ENCODE results near the gene LRFN2. TPM values are rescaled to one million over a fixed set of nuclear protein-coding genes. Genes with fewer than 3 reads are reported as not detected.

Gene LRFN2
- total and polyA plus RNA-seq, 2 experiments from 2014 or later, result 0.29 to 2.5 TPM

GRCh38 chr6:40432982-40433381, 154.2 kb downstream of the LRFN2 start:
- DNase-seq (ENCODE audit: low spot score) (no peak), ATAC-seq (no peak)
- no peak overlapping the region for H3K27ac ChIP-seq (ENCODE audit: low read depth)
- no peaks in the 10 kb centered on the region for H4K20me1 ChIP-seq (replicated peaks; ENCODE audit: insufficient read depth)
- H3K9me3 Mint-ChIP-seq, result peaks cover 17% of the 10 kb centered on the region
- H3K9me2 ChIP-seq (ENCODE audit: insufficient read depth), result 0 out of 2 replicates have a peak, but pooled peaks cover 3% of the 10 kb centered on the region
- no peaks in the 10 kb centered on the region for H3F3A ChIP-seq (replicated peaks; ENCODE audit: low read depth)
- H2AFZ ChIP-seq, result no peak overlapping the region
- H3K4me1 ChIP-seq (ENCODE audit: insufficient read depth), result no peaks in the 10 kb centered on the region
- H3K27ac Mint-ChIP-seq, result no peak overlapping the region
- no peaks in the 10 kb centered on the region for H3K27me3 ChIP-seq (ENCODE audit: insufficient read depth)
- TF ChIP-seq EZH2phosphoT487 (IDR thresholded peaks at IDR 0.05; ENCODE audit: unreplicated experiment), result no peak
- no peak for TF ChIP-seq ZNF331 (CRISPR knock-in tag; IDR thresholded peaks at IDR 0.05; ENCODE audit: low read depth)
- no peak for TF ChIP-seq POLR2AphosphoS5 (IDR thresholded peaks at IDR 0.05; ENCODE audit: low read depth)
- no peak for TF ChIP-seq JUNB (IDR thresholded peaks at IDR 0.05; ENCODE audit: unreplicated experiment)
- no peak overlapping the region for H3K4me3 ChIP-seq
- no peaks in the 10 kb centered on the region; the same call in 2 of the 3 replicates for H3K4me1 Mint-ChIP-seq
- peaks cover 2% of the 10 kb centered on the region for H3K27me3 Mint-ChIP-seq (ENCODE audit: insufficient read depth, low read depth, poor library complexity)
- no peak overlapping the region for H3K4me3 Mint-ChIP-seq
- H3K79me2 ChIP-seq (replicated peaks; ENCODE audit: insufficient read depth), result no peaks in the 10 kb centered on the region
- peaks cover 17% of the 10 kb centered on the region; the same call in 2 of the 3 replicates for H3K36me3 Mint-ChIP-seq (ENCODE audit: low read depth)
- H3K4me2 ChIP-seq, result no peak overlapping the region
- no peaks in the 10 kb centered on the region for H3K36me3 ChIP-seq (ENCODE audit: insufficient read depth)

- peaks cover 2% of the 10 kb centered on the region for H3K27me3 Mint-ChIP-seq (ENCODE audit: insufficient read depth, low read depth, poor library complexity)
- no peak overlapping the region for H2AFZ ChIP-seq
- TF ChIP-seq STAT1 (IDR thresholded peaks at IDR 0.05; ENCODE audit: unreplicated experiment) (no peak), NANOG (IDR thresholded peaks at IDR 0.05; ENCODE audit: borderline replicate concordance) (no peak), JUNB (IDR thresholded peaks at IDR 0.05; ENCODE audit: unreplicated experiment) (no peak), REST (IDR thresholded peaks at IDR 0.05; ENCODE audit: unreplicated experiment) (no peak), ZNF462 (CRISPR knock-in tag; IDR thresholded peaks at IDR 0.05) (no peak), ZNF331 (CRISPR knock-in tag; IDR thresholded peaks at IDR 0.05; ENCODE audit: low read depth) (no peak), ZNF114 (CRISPR knock-in tag; IDR thresholded peaks at IDR 0.05) (no peak), ETS1 (IDR thresholded peaks at IDR 0.05) (no peak), CREB1 (CRISPR knock-in tag; IDR thresholded peaks at IDR 0.05; ENCODE audit: low read depth) (no peak), POLR2AphosphoS5 (IDR thresholded peaks at IDR 0.05; ENCODE audit: low read depth) (no peak), EZH2phosphoT487 (IDR thresholded peaks at IDR 0.05; ENCODE audit: unreplicated experiment) (no peak)
These were observed 155.5 kb downstream of the LRFN2 start for GRCh38 chr6:40431706-40432105.

More at GRCh38 chr6:40431706-40432105, 155.5 kb downstream of the LRFN2 start:
- Histone ChIP-seq H3K4me3 (no peak overlapping the region), H3K79me2 (replicated peaks; ENCODE audit: insufficient read depth) (no peaks in the 10 kb centered on the region), H4K20me1 (replicated peaks; ENCODE audit: insufficient read depth) (no peaks in the 10 kb centered on the region), H3K4me2 (no peak overlapping the region), H3K27ac (ENCODE audit: low read depth) (no peak overlapping the region), H3K36me3 (ENCODE audit: insufficient read depth) (no peaks in the 10 kb centered on the region), H3K27me3 (ENCODE audit: insufficient read depth) (no peaks in the 10 kb centered on the region), H3K4me1 (ENCODE audit: insufficient read depth) (no peaks in the 10 kb centered on the region), H3F3A (replicated peaks; ENCODE audit: low read depth) (no peaks in the 10 kb centered on the region), H3K9me2 (ENCODE audit: insufficient read depth) (0 out of 2 replicates have a peak, but pooled peaks cover 10% of the 10 kb centered on the region)
- DNase-seq (ENCODE audit: low spot score) (no peak), ATAC-seq (no peak)
- Mint-ChIP-seq H3K27ac (no peak overlapping the region), H3K4me3 (no peak overlapping the region), H3K4me1 (no peaks in the 10 kb centered on the region; the same call in 2 of the 3 replicates), H3K9me3 (peaks cover 8% of the 10 kb centered on the region), H3K36me3 (ENCODE audit: low read depth) (peaks cover 7% of the 10 kb centered on the region; the same call in 2 of the 3 replicates)

All from GM23338 (cell line).